Transverse colon (tissue), 4 donors: ENCODE results near the gene RNPS1.

Experiments used
- CTCF ChIP-seq, 5 experiments: fragments of 200-600 bp in 3 of 5; fragments of 450-650 bp in 2 of 5; sonication (generic) in 3 of 5; IDR thresholded peaks; 1 replicate in 2 of 5; 2 replicates in 3 of 5; pipeline ENCODE4 v1.5.1; 2016 to 2017; ENCODE audit warnings: antibody characterized with exemption in 5 of 5, inconsistent platforms in 3 of 5, mild to moderate bottlenecking in 2 of 5, moderate library complexity in 1 of 5
- POLR2AphosphoS5 ChIP-seq, 3 donors: sonication (generic); formaldehyde crosslinking; IDR thresholded peaks; one replicate each; pipeline ENCODE4 v1.6.1; 2016; ENCODE audit warnings: antibody characterized with exemption in 3 of 3

- TF ChIP-seq CTCF (IDR thresholded peaks at IDR 0.05) (no peak), POLR2AphosphoS5 (IDR thresholded peaks at IDR 0.05) (no peak)
Observed at GRCh38 chr16:2208772-2209171, 59.2 kb downstream of the RNPS1 start.
